Measurements from ENCODE around the gene ZIC4.

ZIC4 gene

GRCh38 chr3:147389717-147390116 lies 16.6 kb downstream of the ZIC4 start:
- no peak for DNase-seq (ENCODE audit: low spot score)

GRCh38 chr3:147388700-147389580 lies 17.4 kb downstream of the ZIC4 start:
- no peak for DNase-seq (ENCODE audit: low spot score)

GRCh38 chr3:147387885-147388699 lies 18.3 kb downstream of the ZIC4 start:
- DNase-seq (ENCODE audit: low spot score) = no peak

- no peak for DNase-seq (ENCODE audit: low spot score)
Observed at GRCh38 chr3:147387291-147387884, 19.0 kb downstream of the ZIC4 start.

GRCh38 chr3:147385059-147386012 lies 21.0 kb downstream of the ZIC4 start:
- DNase-seq (ENCODE audit: low spot score) = no peak

GRCh38 chr3:147384210-147385058 lies 21.9 kb downstream of the ZIC4 start:
- DNase-seq (ENCODE audit: low spot score) = no peak

GRCh38 chr3:147383617-147384016 lies 22.7 kb downstream of the ZIC4 start:
- no peak for DNase-seq (ENCODE audit: low spot score)

GRCh38 chr3:147381596-147381995 lies 24.7 kb downstream of the ZIC4 start:
- no peak for DNase-seq (ENCODE audit: low spot score)

- no peak for DNase-seq (ENCODE audit: low spot score)
Observed at GRCh38 chr3:147380977-147381376, 25.4 kb downstream of the ZIC4 start.

- DNase-seq (ENCODE audit: low spot score) = no peak
Observed at GRCh38 chr3:147380387-147380951, 25.9 kb downstream of the ZIC4 start.

- no peak for DNase-seq (ENCODE audit: low spot score)
Observed at GRCh38 chr3:147379651-147380050, 26.7 kb downstream of the ZIC4 start.

- no peak for DNase-seq (ENCODE audit: low spot score)
Observed at GRCh38 chr3:147377412-147378367, 28.7 kb downstream of the ZIC4 start.

GRCh38 chr3:147373301-147373700 lies 33.0 kb downstream of the ZIC4 start:
- no peak for DNase-seq (ENCODE audit: low spot score)

GRCh38 chr3:147372525-147373027 lies 33.8 kb downstream of the ZIC4 start:
- DNase-seq (ENCODE audit: low spot score) = no peak

- DNase-seq (ENCODE audit: low spot score) = no peak
Observed at GRCh38 chr3:147371771-147372340, 34.5 kb downstream of the ZIC4 start.

- DNase-seq (ENCODE audit: low spot score) = no peak
Observed at GRCh38 chr3:147371140-147371539, 35.2 kb downstream of the ZIC4 start.

GRCh38 chr3:147370349-147370748 lies 36.0 kb downstream of the ZIC4 start:
- DNase-seq (ENCODE audit: low spot score) = no peak

GRCh38 chr3:147369661-147370123 lies 36.7 kb downstream of the ZIC4 start:
- DNase-seq (ENCODE audit: low spot score) = no peak
